Suprapubic skin (tissue), 3 donors: Measurements from ENCODE around the gene ZNF790.

Experiments used
- EP300 ChIP-seq: sonication (generic); formaldehyde crosslinking; IDR thresholded peaks from one replicate; pipeline ENCODE4 v1.6.1; 2017; ENCODE audit warnings: antibody characterized with exemption
- POLR2A ChIP-seq, 2 donors: fragments of 450-650 bp; IDR thresholded peaks; one replicate each; pipeline ENCODE4 v1.6.1; 2017; ENCODE audit warnings: antibody characterized with exemption in 2 of 2, mild to moderate bottlenecking in 2 of 2, moderate library complexity in 2 of 2
- TF ChIP-seq, protein P1 (sequence below), 2 donors: fragments of 200-600 bp in 1 of 2; fragments of 450-650 bp in 1 of 2; sonication (generic) in 1 of 2; IDR thresholded peaks; one replicate each; pipeline ENCODE4 v1.5.1; 2016 to 2019; ENCODE audit warnings: antibody characterized with exemption in 2 of 2, mild to moderate bottlenecking in 1 of 2, moderate library complexity in 1 of 2

DNA sequence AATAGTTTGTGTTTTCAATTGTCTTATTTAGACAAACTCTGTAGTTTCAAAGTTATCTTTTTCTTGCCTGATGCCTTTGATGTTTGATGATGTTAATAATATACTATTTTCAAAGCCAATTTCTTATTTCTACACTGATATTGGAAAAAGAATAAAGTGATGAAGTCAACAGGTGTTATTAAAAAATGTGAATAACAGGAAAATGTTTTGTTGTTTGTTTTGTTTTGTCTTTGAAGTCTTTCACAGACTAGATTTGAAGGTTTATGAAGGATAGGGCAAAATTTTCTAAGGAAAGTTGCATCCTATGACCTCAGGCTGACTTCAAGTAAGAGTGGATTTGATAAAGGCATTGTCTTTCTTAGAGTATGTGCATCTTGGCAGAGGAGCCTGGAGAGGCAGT lies 31.2 kb downstream of the ZNF790 start:
- TF ChIP-seq POLR2A (IDR thresholded peaks at IDR 0.05) (no peak), EP300 (no peak)
- TF ChIP-seq, protein P1, sequence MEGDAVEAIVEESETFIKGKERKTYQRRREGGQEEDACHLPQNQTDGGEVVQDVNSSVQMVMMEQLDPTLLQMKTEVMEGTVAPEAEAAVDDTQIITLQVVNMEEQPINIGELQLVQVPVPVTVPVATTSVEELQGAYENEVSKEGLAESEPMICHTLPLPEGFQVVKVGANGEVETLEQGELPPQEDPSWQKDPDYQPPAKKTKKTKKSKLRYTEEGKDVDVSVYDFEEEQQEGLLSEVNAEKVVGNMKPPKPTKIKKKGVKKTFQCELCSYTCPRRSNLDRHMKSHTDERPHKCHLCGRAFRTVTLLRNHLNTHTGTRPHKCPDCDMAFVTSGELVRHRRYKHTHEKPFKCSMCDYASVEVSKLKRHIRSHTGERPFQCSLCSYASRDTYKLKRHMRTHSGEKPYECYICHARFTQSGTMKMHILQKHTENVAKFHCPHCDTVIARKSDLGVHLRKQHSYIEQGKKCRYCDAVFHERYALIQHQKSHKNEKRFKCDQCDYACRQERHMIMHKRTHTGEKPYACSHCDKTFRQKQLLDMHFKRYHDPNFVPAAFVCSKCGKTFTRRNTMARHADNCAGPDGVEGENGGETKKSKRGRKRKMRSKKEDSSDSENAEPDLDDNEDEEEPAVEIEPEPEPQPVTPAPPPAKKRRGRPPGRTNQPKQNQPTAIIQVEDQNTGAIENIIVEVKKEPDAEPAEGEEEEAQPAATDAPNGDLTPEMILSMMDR (IDR thresholded peaks at IDR 0.05) = no peak
